Activated effector memory CD4-positive, alpha-beta T cell treated with anti-CD3 and anti-CD28 coated beads, Interleukin-2, amount 50 U/mL, for 16 hours (primary cell): ENCODE measurements around the gene DAZAP2.
"Not testable (repeated sequence)": the region's sequence is repeated elsewhere in the genome, so short reads cannot be mapped to it uniquely, and the experiment has no call there.

Experiments
- DNase-seq: peaks from one replicate; pipeline ENCODE4 v3.0.0-alpha.2; 2020

Gene DAZAP2

DNA sequence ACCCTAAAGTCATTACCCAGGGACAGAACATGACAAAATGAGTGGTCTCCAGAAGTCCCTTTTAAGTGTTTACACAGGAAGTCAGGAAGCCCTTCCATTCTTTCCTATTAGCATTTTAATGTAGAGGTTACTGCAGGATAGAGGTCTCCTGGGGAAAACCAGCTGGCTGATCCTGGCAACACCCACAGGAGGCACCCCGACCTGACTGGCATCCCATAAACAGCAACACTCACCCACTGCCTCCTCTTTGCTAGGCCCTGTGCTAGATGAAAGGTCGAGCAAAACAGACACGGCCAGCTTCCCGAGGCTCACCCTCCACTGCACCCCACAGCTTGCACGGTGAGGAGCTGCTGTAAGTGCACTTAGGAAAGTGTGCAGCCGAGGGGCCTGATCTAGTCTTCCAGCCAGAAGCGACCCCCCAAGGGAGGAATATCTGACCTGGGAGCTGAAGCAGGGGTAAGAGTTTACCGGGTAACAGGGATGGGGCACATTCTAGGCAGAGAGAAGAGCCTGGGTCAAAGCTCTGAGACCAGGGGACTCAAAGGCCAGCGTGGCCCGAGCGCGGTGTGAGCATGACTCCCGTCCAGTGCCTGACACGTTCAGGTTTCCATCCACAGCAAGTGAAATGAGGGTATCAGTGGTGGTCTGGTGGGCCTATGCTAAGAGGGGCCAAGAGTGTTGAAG lies 9.0 kb downstream of the DAZAP2 start:
- no peak for DNase-seq

DNA sequence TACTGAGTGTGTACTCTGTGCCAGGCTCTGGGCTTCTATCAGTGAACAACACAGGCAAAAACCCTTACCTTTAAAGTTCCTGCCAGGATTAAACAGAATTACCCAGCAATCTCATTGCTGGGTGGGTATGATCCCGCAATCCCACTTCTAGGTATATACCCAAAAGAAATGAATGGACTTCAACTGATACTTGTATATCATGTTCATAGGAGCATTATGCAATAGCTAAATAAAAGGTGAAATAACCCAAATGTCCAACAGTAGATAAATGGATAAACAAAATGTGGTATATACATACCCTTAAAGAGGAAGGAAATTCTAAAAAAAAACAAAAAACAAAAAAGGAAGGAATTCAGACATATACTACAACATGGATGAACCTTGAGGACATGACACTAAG lies 14.7 kb downstream of the DAZAP2 start:
- DNase-seq, result no peak

DNA sequence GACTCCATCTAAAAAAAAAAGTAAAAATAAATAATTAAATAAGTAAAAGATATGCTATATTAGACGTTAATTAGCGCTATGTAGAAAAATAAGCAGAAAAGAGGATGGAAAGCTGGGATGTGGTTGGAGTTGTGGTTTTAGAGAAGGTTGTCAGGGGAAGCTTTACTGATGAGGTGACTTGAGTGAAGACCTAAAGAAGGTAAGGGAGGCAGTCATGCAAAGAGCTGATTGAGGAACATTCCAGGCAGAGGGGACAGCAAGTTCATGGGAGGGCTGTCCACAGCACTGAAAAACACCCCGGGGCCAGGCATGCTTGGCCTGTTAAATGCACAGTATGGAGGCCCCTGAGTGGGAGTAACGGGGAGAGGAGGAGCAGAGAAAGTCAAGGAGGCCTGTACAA lies 15.9 kb downstream of the DAZAP2 start:
- DNase-seq, result no peak

GRCh38 chr12:51259600-51259999 lies 21.0 kb downstream of the DAZAP2 start:
- DNase-seq, result not testable (repeated sequence)

DNA sequence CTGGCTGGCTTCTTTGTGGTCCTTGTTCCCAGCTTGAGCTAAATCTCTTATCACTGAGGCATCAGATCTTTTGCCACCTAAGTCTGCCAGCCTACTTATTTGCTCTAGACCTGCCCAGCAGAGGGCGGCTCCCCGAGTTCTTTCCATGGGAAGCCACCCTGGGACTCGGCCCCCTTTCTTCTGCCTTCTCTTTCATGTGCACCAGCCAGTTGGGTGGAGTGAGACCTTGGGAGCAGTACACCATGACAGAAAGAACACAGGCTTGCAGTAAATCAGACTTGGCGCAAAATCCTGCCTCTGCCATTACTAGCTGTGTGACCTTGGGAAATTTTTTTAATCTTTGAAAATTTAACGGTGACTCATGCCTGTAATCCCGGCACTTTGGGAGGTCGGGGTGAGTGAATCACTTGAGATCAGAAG lies 24.1 kb downstream of the DAZAP2 start:
- DNase-seq, result peak; percentile 74

- no peak for DNase-seq
Measured at GRCh38 chr12:51263341-51263740, 24.7 kb downstream of the DAZAP2 start.

DNA sequence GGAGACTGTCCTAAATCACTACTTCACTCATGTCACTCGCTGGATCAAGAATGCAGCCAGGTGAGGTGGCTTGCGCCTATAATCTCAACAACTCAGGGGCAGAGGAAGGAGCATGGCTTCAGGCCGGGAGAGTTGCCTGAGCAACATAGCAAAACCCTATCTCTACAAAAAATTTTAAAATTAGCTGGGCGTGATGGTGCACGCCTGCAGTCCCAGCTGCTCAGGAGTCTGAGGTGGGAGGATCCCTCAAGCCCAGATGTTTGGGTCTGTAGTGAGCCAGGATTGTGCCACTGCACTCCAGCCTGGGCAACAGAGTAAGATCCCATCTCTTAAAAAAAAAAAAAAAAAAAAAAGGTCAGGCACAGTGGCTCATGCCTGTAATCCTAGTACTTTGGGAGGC lies 25.7 kb downstream of the DAZAP2 start:
- DNase-seq, result no peak

DNA sequence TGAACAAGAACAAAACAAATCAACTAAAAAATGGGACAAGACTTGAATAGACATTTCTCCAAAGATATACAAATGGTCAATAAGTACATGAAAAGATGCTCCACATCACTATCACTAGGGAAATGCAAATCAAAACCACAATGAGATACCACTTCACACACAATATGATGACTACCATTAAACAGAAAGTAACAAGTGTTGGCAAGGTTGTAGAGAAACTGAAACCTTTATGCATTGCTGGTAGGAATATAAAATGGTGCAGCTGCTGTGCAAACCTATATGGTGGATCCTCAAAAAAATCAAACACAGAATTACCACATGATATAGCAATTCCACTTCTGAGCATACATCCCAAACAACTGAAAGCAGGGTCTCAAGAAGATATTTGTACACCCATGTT lies 26.4 kb downstream of the DAZAP2 start:
- no peak for DNase-seq

GRCh38 chr12:51269174-51270066 lies 30.8 kb downstream of the DAZAP2 start:
- peak; percentile 84 for DNase-seq

GRCh38 chr12:51270067-51270950 lies 31.7 kb downstream of the DAZAP2 start, which contains the start of gene SMAGP:
Gene SMAGP (minus strand): TSS chr12:51270415. CDS start chr12:51269278, 1,137 bp downstream.
- DNase-seq, result peak; percentile 78

DNA sequence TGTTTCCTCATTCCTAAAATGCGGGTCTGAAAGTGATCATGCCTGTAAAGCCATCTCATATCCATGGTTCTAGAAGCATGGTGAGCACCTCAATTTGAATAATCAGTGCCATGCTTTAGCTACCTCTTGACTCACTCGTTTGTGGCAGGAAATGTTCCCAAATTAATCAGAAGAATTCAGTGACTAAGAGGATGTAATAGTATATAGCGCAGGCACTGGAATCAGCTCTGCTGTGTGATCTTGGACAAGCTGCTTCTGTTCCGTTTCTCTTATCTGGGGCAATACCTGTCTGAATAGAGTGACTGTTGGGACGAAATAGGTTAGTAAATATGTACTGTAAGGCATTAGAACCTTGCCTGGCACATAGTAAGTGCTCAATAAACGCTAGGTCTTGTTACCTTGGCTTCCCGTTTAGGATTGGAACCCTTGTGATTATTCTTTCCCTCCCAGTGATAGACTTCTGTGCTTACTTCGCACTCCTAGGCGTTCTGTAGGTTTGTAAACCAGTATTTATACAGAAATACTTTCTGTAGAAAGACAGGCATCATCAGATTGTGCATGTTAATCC lies 32.4 kb downstream of the DAZAP2 start:
- no peak for DNase-seq

GRCh38 chr12:51272810-51273209 lies 34.2 kb downstream of the DAZAP2 start:
- not testable (repeated sequence) for DNase-seq

DNA sequence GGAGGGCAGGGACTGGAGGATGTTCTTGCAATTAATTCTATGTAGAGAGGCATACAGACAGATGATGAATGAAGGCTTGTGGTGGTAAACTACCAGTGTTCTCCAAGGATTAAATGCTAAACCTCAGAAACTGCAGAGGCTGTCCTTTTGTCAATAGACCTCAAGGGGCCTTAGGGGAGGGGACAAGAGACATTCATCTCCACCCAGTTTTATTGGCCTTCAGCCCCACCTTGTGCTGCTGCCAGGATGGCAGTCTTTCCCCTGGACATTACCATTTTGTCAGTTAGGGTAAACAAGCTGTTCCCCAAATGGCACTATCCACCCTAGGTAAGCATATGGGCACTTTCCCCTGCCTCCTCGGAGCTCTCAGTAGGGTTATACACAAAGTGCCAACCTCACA lies 36.5 kb downstream of the DAZAP2 start:
- DNase-seq, result no peak

GRCh38 chr12:51281202-51281924 lies 42.7 kb downstream of the DAZAP2 start:
- no peak for DNase-seq

DNA sequence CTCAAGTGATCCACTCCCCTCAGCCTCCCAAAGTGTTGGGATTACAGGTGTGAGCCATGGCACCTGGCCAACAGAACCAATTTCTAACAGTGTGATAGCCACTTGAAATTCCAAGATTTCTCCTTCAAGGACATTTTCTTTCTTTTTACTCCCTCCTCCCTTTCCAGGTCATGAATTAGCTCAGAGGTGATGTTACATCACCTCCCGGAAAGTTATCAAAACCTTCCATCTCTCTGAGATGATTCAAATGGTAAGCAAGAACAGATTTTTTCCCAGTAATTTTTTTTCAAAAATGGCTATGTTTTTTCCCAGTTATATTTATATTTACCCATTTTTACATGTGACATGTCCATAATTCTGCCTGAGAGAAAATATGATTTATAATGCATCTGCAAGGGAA lies 47.2 kb downstream of the DAZAP2 start:
- DNase-seq, result no peak

DNA sequence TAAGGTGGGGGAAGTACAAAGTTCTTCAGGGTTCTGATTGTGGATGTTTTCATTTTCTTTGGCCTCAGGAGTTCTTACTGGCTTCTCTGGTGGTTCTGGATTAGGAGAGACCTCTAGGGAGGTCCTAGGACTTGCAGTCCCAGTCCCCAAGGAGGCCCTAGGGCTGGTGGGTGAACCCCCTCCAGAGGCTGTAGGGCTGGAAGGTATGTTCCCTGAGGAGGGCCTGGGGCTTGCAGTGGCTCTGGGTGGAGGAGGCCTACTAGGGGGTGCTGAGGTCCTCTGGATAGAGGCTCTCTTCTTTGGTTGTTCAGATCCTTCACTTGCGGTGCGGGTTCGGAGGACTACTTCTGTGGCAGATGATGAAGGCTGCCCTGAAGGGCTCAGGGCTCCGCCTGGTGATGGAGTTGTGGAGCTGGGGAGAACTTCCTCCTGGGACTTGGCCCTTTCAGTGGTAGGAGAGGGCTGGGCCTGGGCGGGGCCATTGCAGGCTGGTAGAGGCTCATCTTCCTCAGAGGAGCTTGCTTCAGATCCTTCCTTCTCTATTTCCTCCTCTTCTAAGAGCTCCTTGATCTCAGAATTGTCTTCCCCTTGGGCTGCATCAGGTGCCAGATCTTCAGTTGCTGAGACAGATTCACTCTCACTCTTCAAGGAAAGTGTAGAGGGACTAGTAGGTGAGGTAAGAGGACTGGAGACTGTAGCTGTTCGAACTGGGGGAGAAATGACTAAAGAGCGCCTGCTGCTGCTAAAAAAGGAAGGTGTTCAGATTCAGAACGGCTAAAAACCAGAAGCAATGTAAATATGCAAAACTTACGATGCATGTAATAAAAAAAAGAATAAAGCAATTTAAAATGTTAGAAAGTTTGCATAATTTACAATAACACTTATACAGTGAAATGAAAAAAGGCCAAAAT lies 53.2 kb downstream of the DAZAP2 start:
- not testable (repeated sequence) for DNase-seq
